SK-N-MC (cell line): ENCODE data around the gene SORBS1.

ENCODE experiments used
- DNase-seq: peaks from one replicate; pipeline ENCODE4 v3.0.0-alpha.2; 2011; ENCODE audit warnings: low read depth, low spot score
- H3K27ac ChIP-seq: fragments of 200-600 bp; sonication (generic); 2 replicates; pipeline ENCODE4 v1.5.1; 2016; ENCODE audit warnings: mixed run types
- H3K36me3 ChIP-seq: fragments of 200-600 bp; sonication (generic); 2 replicates; pipeline ENCODE4 v1.6.1; 2017; ENCODE audit warnings: antibody characterized with exemption, low read length, mixed read lengths; ENCODE audit not compliant: insufficient read depth
- H3K4me3 ChIP-seq: fragments of 200-600 bp; sonication (generic); 2 replicates; pipeline ENCODE4 v1.5.1; 2016
- H3K9ac ChIP-seq: fragments of 200-600 bp; sonication (generic); 2 replicates; pipeline ENCODE4 v1.8.0; 2017; ENCODE audit warnings: mixed run types, mixed read lengths; ENCODE audit not compliant: insufficient read length
- H3K9me3 ChIP-seq: fragments of 200-600 bp; sonication (generic); 2 replicates; pipeline ENCODE4 v1.6.1; 2017; ENCODE audit warnings: low read depth, mild to moderate bottlenecking, antibody characterized with exemption, low read length, moderate library complexity, mixed read lengths
- EZH2 ChIP-seq: fragments of 200-600 bp; sonication (generic); IDR thresholded peaks from one replicate; pipeline ENCODE4 v1.6.1; 2017; ENCODE audit warnings: antibody characterized with exemption
- FOXP2 ChIP-seq: optimal IDR thresholded peaks from 2 replicates; pipeline ENCODE3; 2011; ENCODE audit warnings: mild to moderate bottlenecking, moderate library complexity; ENCODE audit not compliant: insufficient read depth; ENCODE audit errors: extremely low read length, control extremely low read depth
- POLR2AphosphoS5 ChIP-seq: IDR thresholded peaks from 2 replicates; pipeline ENCODE4 v1.6.1; 2012; ENCODE audit warnings: mild to moderate bottlenecking, low read depth, low read length, borderline replicate concordance

SORBS1 gene

GRCh38 chr10:95285556-95285955 is 275.6 kb downstream of the SORBS1 start:
- no peak overlapping the region for H3K9ac ChIP-seq
- TF ChIP-seq EZH2 = no peak
- TF ChIP-seq FOXP2 = no peak
- no peak for TF ChIP-seq POLR2AphosphoS5
- no peak for DNase-seq
- no peak overlapping the region for H3K27ac ChIP-seq
- H3K9me3 ChIP-seq = no peaks in the 10 kb centered on the region
- H3K36me3 ChIP-seq = no peaks in the 10 kb centered on the region
- no peak overlapping the region for H3K4me3 ChIP-seq

- TF ChIP-seq EZH2 (no peak), POLR2AphosphoS5 (no peak), FOXP2 (no peak)
- Histone ChIP-seq H3K9ac (no peak overlapping the region), H3K9me3 (no peaks in the 10 kb centered on the region), H3K27ac (no peak overlapping the region), H3K4me3 (no peak overlapping the region), H3K36me3 (no peaks in the 10 kb centered on the region)
- DNase-seq = no peak
Measured at GRCh38 chr10:95284807-95285206, 276.4 kb downstream of the SORBS1 start.

GRCh38 chr10:95282107-95282506 is 279.1 kb downstream of the SORBS1 start:
- H3K9me3 ChIP-seq = no peaks in the 10 kb centered on the region
- no peak for DNase-seq
- H3K27ac ChIP-seq = no peak overlapping the region
- H3K36me3 ChIP-seq = no peaks in the 10 kb centered on the region
- no peak overlapping the region for H3K9ac ChIP-seq
- no peak for TF ChIP-seq FOXP2
- H3K4me3 ChIP-seq = no peak overlapping the region

GRCh38 chr10:95281206-95281605 is 280.0 kb downstream of the SORBS1 start:
- no peaks in the 10 kb centered on the region for H3K9me3 ChIP-seq
- no peaks in the 10 kb centered on the region for H3K36me3 ChIP-seq
- H3K27ac ChIP-seq = no peak overlapping the region
- no peak overlapping the region for H3K4me3 ChIP-seq
- TF ChIP-seq FOXP2 = no peak
- no peak for TF ChIP-seq POLR2AphosphoS5
- no peak for TF ChIP-seq EZH2
- no peak for DNase-seq
- no peak overlapping the region for H3K9ac ChIP-seq

- Histone ChIP-seq H3K9ac (no peak overlapping the region), H3K4me3 (no peak overlapping the region), H3K27ac (no peak overlapping the region), H3K9me3 (no peaks in the 10 kb centered on the region), H3K36me3 (no peaks in the 10 kb centered on the region)
- no peak for TF ChIP-seq FOXP2
- no peak for TF ChIP-seq EZH2
- no peak for TF ChIP-seq POLR2AphosphoS5
- no peak for DNase-seq
Measured at GRCh38 chr10:95280637-95281036, 280.5 kb downstream of the SORBS1 start.

GRCh38 chr10:95279042-95279820 is 281.9 kb downstream of the SORBS1 start:
- TF ChIP-seq POLR2AphosphoS5 (no peak), EZH2 (no peak), FOXP2 (no peak)
- H3K36me3 ChIP-seq = no peaks in the 10 kb centered on the region
- no peak for DNase-seq
- no peak overlapping the region for H3K9ac ChIP-seq
- H3K9me3 ChIP-seq = no peaks in the 10 kb centered on the region
- no peak overlapping the region for H3K27ac ChIP-seq
- H3K4me3 ChIP-seq = no peak overlapping the region

- no peaks in the 10 kb centered on the region for H3K9me3 ChIP-seq
- TF ChIP-seq FOXP2 (no peak), EZH2 (no peak), POLR2AphosphoS5 (no peak)
- H3K36me3 ChIP-seq = no peaks in the 10 kb centered on the region
- no peak overlapping the region for H3K9ac ChIP-seq
- H3K4me3 ChIP-seq = no peak overlapping the region
- no peak overlapping the region for H3K27ac ChIP-seq
- no peak for DNase-seq
Measured at GRCh38 chr10:95278061-95278988, 282.8 kb downstream of the SORBS1 start.

- no peak overlapping the region for H3K27ac ChIP-seq
- TF ChIP-seq EZH2 = no peak
- no peaks in the 10 kb centered on the region for H3K9me3 ChIP-seq
- H3K36me3 ChIP-seq = no peaks in the 10 kb centered on the region
- H3K4me3 ChIP-seq = no peak overlapping the region
- no peak for DNase-seq
- no peak overlapping the region for H3K9ac ChIP-seq
Measured at GRCh38 chr10:95277614-95278013, 283.6 kb downstream of the SORBS1 start.
